Panc1 (cell line): ENCODE results near the gene CDCA4. TPM values are rescaled to one million over a fixed set of nuclear protein-coding genes. Genes with fewer than 3 reads are reported as not detected.

Experiments used
- ATAC-seq: fragments of 200-7000 bp; cut with Tn5 transposase; 2 replicates; pipeline ENCODE4 v1.9.1; 2020; ENCODE audit warnings: mild to moderate bottlenecking, moderate library complexity
- BruUV-seq: library from RNA; stranded (reverse); fragments of 400-500 nt; replicated peaks from 2 replicates; lab custom pipeline; 2021; lab: Mats Ljungman, UMichigan
- CTCF ChIA-PET: fragments of 300-600 bp; sonication (Branson Sonifier 250); formaldehyde crosslinking; loops from one replicate; lab custom pipeline; 2022; ENCODE audit warnings: antibody characterized with exemption; lab: Charles Lee
- POLR2A ChIA-PET: fragments of 300-600 bp; sonication (Branson Sonifier 250); formaldehyde crosslinking; loops from one replicate; lab custom pipeline; 2022; ENCODE audit warnings: antibody characterized with exemption; lab: Charles Lee
- DNase-seq: peaks from one replicate; pipeline ENCODE4 v3.0.0-alpha.2; 2010; ENCODE audit warnings: low read depth, low spot score
- H3K27ac ChIP-seq: 2 replicates; pipeline ENCODE4 v1.5.1; 2011; ENCODE audit warnings: mild to moderate bottlenecking, low read length, inconsistent platforms
- H3K27me3 ChIP-seq: fragments of 200-500 bp; sonication (Bioruptor generic); 2 replicates; pipeline ENCODE4 v1.6.0; 2014; ENCODE audit warnings: low read length, inconsistent platforms; ENCODE audit not compliant: control insufficient read depth, insufficient read depth
- H3K36me3 ChIP-seq: fragments of 200-500 bp; sonication (Bioruptor generic); 2 replicates; pipeline ENCODE4 v1.5.1; 2014; ENCODE audit warnings: inconsistent platforms, mild to moderate bottlenecking, low read length, moderate library complexity; ENCODE audit not compliant: control insufficient read depth, insufficient read depth
- H3K4me1 ChIP-seq: 2 replicates; pipeline ENCODE4 v1.5.1; 2011; ENCODE audit warnings: inconsistent platforms, mild to moderate bottlenecking, low read length, moderate library complexity; ENCODE audit not compliant: control insufficient read depth, insufficient read depth
- H3K4me3 ChIP-seq, 2 experiments: 2 replicates each; pipeline ENCODE4 v1.5.1; 2011 to 2012; ENCODE audit warnings: low read depth in 2 of 2, low read length in 2 of 2, mild to moderate bottlenecking in 2 of 2, inconsistent platforms in 1 of 2, moderate library complexity in 1 of 2
- H3K9me3 ChIP-seq: fragments of 200-500 bp; sonication (Bioruptor generic); 2 replicates; pipeline ENCODE4 v1.5.1; 2014; ENCODE audit warnings: low read depth, mild to moderate bottlenecking, inconsistent platforms, low read length, moderate library complexity; ENCODE audit not compliant: control insufficient read depth, insufficient read depth
- POLR2AphosphoS5 ChIP-seq: IDR thresholded peaks from 2 replicates; pipeline ENCODE4 v1.6.1; 2012; ENCODE audit warnings: mild to moderate bottlenecking, low read depth, low read length, moderate library complexity
- SIN3A ChIP-seq: IDR thresholded peaks from 2 replicates; pipeline ENCODE4 v1.6.1; 2012; ENCODE audit warnings: low read depth, mild to moderate bottlenecking, low read length, moderate library complexity, borderline replicate concordance; ENCODE audit not compliant: insufficient read depth
- TCF7L2 ChIP-seq: IDR thresholded peaks from 2 replicates; pipeline ENCODE4 v1.6.1; 2011; ENCODE audit warnings: mild to moderate bottlenecking, low read depth, low read length, inconsistent platforms
- in situ Hi-C: cut with HindIII; loops from 2 replicates; pipeline ENCODE4 v1.10.0; 2016; ENCODE audit warnings: low sequenced_read_pairs, low pct_unique_long_range_greater_than_20kb
- intact Hi-C: fragments of 100-400 bp; cut with micrococcal nuclease; formaldehyde crosslinking; loops from one replicate; pipeline ENCODE4 v1.10.0; 2022; ENCODE audit not compliant: unreplicated experiment
- total RNA-seq: library from RNA; stranded (reverse); gene quantifications from one replicate; pipeline ENCODE4 v1.2.1, GENCODE V29; 2021; ENCODE audit not compliant: unreplicated experiment
- TF ChIP-seq, protein P1 (sequence below): fragments of 450-650 bp; IDR thresholded peaks from 2 replicates; pipeline ENCODE4 v1.5.1; 2017; ENCODE audit warnings: mild to moderate bottlenecking
- TF ChIP-seq, protein P2 (sequence below), 2 experiments: IDR thresholded peaks; 2 replicates each; pipeline ENCODE4 v1.6.1; 2011 to 2012; ENCODE audit warnings: low read depth in 2 of 2, control low read depth in 1 of 2, low read length in 1 of 2, mild to moderate bottlenecking in 1 of 2, moderate library complexity in 1 of 2; ENCODE audit not compliant: insufficient read depth in 1 of 2

CDCA4 gene
- total RNA-seq, 1 experiment from 2014 or later = 39.9 TPM

DNA sequence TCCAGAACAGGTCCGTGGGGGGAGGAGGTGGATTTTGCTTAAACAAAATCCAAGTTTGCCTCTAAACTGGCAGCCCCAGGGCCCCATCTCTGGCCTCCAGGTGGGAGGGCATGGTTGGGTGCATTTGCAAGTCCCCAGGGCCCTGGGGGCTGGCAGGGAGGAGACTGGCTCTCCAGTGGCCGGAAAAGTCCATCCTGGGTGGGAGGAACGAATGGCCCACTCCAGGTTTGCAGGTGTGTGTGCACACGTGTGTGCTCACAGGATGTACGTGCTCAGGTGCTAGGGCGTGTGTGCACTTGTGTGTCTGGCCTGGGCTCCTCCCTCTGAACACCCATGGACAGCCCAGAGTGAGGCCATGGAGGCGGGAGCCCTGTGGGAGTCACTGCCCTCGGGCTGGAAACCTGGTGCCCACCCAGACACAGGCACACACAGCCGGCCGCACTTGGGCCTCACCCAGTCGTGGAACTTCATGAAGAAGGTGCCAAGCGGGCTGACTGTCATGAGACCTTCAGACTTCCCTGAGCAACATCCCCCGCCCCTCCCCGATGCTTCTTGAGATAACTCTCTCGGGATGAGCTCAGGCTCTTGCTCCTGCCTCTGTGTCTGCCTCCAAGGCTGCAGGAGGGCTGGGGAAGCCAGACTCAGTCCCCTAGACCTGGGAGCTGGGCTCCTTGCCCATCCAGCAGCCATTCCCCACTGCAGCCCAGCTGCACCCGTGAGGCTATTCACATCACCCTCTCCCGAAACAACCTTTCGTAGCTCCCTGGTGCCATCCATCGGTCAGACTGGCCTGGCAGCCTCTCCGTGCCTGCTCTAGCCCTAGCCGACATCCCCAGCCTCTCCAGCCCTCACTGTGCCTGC lies 52.1 kb downstream of the CDCA4 start:
- Histone ChIP-seq H3K4me3 (peak overlapping the region; percentile 65 to 77), H3K4me1 (peaks cover 55% of the 10 kb centered on the region), H3K27ac (peak overlapping the region; percentile 93), H3K9me3 (no peaks in the 10 kb centered on the region), H3K36me3 (no peaks in the 10 kb centered on the region), H3K27me3 (no peaks in the 10 kb centered on the region)
- ChIA-PET CTCF (interaction anchor here (0.5 to 0.6 kb wide), 3 partner anchors 28 to 92 kb away, joined by 3 to 12 read pairs (median 5); no protein-coding TSS in a partner anchor), POLR2A (interaction anchor here (0.6 to 0.7 kb wide), 3 partner anchors 12 to 380 kb away, joined by 3 to 7 read pairs (median 4); no protein-coding TSS in a partner anchor)
- in situ Hi-C loops = no loop called here
- TF ChIP-seq, protein P1, sequence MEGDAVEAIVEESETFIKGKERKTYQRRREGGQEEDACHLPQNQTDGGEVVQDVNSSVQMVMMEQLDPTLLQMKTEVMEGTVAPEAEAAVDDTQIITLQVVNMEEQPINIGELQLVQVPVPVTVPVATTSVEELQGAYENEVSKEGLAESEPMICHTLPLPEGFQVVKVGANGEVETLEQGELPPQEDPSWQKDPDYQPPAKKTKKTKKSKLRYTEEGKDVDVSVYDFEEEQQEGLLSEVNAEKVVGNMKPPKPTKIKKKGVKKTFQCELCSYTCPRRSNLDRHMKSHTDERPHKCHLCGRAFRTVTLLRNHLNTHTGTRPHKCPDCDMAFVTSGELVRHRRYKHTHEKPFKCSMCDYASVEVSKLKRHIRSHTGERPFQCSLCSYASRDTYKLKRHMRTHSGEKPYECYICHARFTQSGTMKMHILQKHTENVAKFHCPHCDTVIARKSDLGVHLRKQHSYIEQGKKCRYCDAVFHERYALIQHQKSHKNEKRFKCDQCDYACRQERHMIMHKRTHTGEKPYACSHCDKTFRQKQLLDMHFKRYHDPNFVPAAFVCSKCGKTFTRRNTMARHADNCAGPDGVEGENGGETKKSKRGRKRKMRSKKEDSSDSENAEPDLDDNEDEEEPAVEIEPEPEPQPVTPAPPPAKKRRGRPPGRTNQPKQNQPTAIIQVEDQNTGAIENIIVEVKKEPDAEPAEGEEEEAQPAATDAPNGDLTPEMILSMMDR = peak; percentile 67
- TF ChIP-seq SIN3A = no peak
- TF ChIP-seq TCF7L2 = no peak
- TF ChIP-seq POLR2AphosphoS5 = peak; percentile 20; the same call in 1 of the 2 replicates
- TF ChIP-seq, protein P2, sequence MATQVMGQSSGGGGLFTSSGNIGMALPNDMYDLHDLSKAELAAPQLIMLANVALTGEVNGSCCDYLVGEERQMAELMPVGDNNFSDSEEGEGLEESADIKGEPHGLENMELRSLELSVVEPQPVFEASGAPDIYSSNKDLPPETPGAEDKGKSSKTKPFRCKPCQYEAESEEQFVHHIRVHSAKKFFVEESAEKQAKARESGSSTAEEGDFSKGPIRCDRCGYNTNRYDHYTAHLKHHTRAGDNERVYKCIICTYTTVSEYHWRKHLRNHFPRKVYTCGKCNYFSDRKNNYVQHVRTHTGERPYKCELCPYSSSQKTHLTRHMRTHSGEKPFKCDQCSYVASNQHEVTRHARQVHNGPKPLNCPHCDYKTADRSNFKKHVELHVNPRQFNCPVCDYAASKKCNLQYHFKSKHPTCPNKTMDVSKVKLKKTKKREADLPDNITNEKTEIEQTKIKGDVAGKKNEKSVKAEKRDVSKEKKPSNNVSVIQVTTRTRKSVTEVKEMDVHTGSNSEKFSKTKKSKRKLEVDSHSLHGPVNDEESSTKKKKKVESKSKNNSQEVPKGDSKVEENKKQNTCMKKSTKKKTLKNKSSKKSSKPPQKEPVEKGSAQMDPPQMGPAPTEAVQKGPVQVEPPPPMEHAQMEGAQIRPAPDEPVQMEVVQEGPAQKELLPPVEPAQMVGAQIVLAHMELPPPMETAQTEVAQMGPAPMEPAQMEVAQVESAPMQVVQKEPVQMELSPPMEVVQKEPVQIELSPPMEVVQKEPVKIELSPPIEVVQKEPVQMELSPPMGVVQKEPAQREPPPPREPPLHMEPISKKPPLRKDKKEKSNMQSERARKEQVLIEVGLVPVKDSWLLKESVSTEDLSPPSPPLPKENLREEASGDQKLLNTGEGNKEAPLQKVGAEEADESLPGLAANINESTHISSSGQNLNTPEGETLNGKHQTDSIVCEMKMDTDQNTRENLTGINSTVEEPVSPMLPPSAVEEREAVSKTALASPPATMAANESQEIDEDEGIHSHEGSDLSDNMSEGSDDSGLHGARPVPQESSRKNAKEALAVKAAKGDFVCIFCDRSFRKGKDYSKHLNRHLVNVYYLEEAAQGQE (IDR thresholded peaks at IDR 0.05; ENCODE audit: insufficient read depth in 1 of 2, low read depth in 2 of 2, low read length in 1 of 2) = no peak
- no peak for DNase-seq
- BruUV-seq = no TSS peak
- ATAC-seq = peak; percentile 7; the same call in 1 of the 2 replicates
- intact Hi-C loops = loop anchor here (5.0 kb wide), 1 partner anchor 71 kb away; no protein-coding TSS in a partner anchor

DNA sequence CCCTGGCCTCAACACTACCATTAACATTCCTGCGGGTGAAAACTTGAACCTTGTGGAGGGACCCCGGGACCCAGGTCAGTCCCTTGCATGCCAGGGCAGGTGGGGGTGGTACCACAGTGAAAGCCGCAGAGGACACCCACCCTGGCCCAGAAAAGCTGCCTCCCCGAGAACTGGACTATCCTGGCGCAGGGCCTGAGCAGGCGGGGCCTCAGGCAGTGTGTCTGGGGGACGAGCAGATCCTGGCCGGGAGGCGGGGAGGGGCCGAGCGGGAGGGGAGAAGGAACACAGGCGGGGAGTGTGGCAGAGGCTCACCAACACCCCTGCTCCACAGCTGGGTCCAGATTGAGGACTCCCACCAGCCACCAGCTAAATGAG lies 52.7 kb downstream of the CDCA4 start:
- BruUV-seq = no TSS peak
- H3K27ac ChIP-seq = peak overlapping the region; percentile 93
- ATAC-seq (peak; percentile 46), DNase-seq (no peak)
- in situ Hi-C loops = no loop called here
- intact Hi-C loops = loop anchor here (5.0 kb wide), 1 partner anchor 71 kb away; no protein-coding TSS in a partner anchor
- no peaks in the 10 kb centered on the region for H3K36me3 ChIP-seq
- TF ChIP-seq POLR2AphosphoS5 (peak; percentile 40), TCF7L2 (no peak)
- no peaks in the 10 kb centered on the region for H3K27me3 ChIP-seq
- H3K9me3 ChIP-seq = no peaks in the 10 kb centered on the region
- ChIA-PET CTCF (interaction anchor here (0.5 kb wide), 1 partner anchor 78 kb away, joined by 12 read pairs; no protein-coding TSS in a partner anchor), POLR2A (interaction anchor here (0.6 kb wide), 1 partner anchor 162 kb away, joined by 3 read pairs; no protein-coding TSS in a partner anchor)
- H3K4me3 ChIP-seq = peak overlapping the region; percentile 65 to 77
- peaks cover 50% of the 10 kb centered on the region for H3K4me1 ChIP-seq
